GM19193 (cell line): ENCODE measurements around the gene IL1R2.

Experiments used
- POLR2A ChIP-seq: IDR thresholded peaks from 4 replicates; pipeline ENCODE4 v1.6.1; 2011; ENCODE audit not compliant: insufficient read depth, insufficient read length; ENCODE audit errors: extremely low read depth

The IL1R2 gene

DNA sequence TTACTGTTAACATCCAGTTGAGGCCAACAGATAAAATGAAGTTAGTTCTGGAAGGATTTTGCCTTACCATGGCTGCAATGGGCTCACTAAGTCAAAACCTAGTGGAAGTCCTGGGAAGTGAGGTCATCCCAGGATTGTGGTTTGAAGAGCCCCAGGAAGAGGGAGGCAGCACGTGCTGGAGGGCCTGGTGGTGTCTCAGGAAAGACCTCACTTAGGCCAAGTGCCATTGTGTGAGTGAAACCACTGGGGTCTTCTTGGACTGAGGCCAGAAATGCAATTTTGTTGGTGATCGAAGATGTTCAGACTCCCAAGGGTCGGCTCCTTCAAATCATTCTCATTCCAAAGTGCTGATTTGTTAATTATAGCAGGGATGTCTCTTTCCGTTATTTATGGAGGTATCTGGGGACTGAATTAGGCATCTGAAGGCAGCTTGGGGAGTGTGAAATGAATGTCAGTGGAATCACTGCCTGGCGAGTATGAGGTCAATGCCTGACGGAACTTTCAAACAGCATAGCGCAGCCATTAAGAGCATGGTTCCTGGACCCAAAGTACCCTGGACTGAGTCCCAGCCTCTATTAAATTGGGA is 60.0 kb downstream of the IL1R2 start:
- no peak for TF ChIP-seq POLR2A

DNA sequence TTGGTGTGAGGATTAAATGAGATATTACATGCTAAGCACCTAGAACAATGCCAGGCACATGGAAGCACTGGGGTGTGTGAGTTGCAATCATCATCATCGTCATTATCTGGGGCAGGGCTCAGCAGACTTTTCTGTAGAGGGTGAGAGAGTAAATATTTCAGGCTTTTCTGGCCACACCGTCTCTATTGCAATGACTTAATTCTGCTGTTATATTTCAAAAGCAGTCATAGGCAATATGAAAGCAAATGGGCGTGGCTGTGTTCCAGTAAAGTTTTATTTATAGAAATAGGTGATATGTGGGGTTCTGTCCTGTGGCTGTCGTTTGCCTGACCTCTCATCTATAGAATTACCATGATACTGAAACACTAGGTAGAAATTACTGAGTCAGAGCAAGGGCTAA is 60.6 kb downstream of the IL1R2 start:
- TF ChIP-seq POLR2A = no peak

DNA sequence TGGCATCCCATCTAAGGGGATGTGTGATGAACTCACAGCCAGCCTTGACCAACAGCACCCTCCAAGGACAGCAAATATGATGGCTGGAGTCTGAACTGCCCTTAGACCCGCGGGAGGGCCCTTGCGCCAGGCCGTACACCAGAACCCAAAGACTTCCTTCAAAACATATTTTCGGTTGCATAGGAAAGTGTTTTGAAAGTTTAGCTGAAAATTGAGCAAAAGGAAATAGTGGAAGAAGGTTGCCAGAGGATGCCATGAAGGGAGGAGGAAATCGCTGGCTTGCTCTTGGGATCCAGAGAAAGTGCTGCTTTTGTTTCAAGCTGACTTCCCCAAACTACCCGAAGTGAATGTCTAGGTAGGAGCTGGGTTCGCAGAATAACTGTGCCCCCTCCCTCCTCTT is 61.3 kb downstream of the IL1R2 start:
- no peak for TF ChIP-seq POLR2A

DNA sequence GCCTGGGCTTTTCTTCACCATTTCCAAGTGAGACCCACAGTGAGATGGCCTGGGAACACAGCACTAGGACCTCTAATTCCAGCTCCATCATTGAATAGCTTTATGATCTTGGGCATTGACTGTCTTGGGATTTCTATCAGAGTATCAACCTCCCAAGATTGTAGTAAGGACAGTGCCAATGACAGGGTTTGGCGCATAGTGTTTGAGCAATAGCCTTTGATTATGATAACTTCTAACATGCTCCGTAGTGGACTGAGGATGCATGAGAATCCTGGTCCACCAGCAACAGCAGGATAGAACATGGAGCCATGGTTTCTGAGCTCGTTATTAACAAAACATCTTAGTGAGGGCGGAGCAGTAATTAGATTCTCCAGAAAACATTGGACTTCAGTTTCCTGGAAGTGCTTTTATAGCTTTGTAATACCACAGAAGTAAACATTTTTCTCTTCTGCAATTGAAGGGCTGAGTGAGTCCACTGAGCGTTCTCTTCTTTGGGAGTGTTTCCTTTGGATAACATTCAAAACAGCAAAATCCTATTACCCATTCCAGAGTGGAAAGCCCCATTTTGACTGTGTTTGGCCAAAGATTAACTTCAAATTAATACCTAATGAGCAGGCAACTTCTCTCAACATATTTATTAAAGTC is 63.7 kb downstream of the IL1R2 start:
- no peak for TF ChIP-seq POLR2A

DNA sequence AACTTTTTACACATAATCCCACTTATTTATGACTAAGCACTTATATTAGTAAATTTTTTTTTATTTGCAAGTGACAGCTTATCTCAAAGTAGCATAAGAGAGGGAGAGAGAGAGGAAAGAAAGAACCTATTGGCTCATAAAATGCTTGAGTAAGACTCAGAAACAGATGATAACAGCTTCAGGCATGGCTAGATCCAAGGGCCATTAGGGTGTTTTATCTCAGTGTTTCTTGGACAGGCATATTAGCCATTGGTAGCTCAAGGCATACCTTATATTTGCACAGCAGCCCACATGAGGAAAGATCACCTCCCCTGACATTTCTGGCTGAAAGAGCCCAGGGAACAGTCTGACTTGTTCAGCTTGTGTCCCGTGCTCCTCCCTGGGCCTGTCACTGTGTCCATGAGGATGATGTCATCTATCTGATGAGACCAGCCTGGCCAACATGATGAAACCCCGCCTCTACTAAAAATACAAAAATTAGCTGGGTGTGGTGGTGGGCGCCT is 64.4 kb downstream of the IL1R2 start:
- no peak for TF ChIP-seq POLR2A

DNA sequence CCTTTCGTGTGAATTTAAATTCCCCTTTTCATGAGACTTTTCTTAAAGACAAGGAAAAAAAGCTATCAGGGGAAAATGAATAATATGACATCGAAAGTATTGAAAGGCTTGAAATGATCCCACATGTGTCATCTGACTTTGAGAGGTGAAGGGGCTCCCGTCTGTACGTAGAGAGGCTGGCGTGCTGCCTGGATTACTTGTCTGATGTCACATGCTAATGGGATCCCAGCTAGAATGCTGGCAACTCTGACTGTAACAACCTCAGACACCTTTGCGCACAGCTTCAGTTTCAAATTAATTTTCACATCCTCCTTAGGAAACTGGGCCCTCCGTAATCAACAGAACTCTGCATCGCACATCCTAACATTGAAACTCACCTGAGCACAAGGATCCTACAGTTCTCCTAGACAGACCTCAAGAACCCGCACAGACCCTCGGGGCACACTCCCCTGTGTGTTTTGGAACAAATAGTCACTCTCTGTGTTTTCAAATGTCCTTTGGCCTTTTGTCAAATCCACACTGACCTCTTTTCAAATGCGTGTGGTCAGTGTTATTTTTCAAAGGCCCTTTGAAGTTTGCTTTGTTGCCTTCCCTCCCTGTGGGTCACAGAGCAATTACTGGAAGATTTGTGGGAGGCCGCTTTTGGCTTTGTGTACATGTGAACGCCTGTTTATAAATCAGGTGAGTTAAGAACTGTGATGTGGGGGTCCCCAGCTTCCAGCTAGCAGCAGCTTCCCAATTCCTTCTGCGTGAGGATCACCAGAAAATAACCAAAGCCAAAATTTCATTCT is 65.9 kb downstream of the IL1R2 start:
- no peak for TF ChIP-seq POLR2A

DNA sequence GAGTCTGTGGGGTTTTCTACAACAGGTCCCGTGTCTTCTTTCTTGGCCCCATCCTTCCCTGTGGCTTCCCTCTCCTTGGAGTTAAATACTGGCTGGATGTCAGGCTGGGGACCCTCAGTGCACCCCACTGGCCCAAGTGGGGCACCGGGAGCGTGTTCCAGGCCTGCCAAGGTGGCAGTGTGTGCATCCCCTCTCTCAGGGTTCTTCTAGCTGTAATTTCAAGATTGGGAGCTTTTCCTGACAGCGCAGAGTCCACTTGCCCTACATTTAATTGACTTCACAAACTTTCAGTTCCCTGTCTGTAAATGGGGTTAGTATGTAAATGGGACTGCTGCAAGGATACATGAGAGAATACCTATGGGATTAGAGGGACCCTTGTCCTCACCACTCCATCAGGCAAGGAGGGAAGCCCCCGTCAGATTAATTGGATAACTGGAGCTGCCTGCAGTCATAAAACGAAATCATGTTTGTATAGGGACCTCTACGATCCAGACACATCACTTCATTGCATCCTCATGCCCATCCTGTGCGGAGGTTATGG is 66.6 kb downstream of the IL1R2 start:
- no peak for TF ChIP-seq POLR2A

DNA sequence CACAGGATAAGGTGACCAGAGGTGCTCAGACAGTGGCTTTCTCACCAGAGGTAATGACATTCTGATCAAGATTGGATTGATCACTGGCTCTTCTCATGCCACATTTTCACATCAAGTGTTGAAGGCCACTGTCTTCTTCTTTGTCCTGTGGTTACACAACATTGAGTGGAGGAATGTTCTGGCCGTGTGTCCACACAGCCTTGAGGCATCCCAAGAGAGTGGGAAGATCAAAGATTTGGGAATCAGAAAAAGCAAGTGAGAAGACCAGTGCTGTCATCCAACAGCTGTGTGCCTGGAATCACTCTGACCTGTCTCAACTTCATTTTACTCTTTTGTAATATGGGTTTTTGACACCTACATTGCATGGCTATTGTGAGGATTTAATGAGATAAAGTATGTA is 67.4 kb downstream of the IL1R2 start:
- TF ChIP-seq POLR2A = no peak

DNA sequence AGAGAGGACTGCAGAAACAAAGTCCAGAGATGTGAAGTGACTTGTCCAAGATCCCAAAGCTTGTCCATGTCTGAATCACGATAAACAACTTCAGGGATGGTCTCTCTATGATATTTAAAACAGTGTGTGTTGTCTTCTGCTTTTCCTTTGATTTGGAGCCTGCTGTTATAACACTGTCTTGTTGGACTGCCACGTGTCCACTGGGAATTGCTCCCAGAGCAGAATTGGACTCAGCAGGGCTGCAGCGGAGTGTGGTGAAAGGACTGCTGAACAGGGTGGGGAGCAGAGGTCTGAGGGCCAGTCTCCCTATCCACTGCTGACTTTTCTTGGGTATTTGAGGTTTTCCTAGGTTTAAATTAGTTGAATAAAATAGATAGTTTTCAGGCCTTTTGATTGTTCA is 68.3 kb downstream of the IL1R2 start:
- TF ChIP-seq POLR2A = no peak

DNA sequence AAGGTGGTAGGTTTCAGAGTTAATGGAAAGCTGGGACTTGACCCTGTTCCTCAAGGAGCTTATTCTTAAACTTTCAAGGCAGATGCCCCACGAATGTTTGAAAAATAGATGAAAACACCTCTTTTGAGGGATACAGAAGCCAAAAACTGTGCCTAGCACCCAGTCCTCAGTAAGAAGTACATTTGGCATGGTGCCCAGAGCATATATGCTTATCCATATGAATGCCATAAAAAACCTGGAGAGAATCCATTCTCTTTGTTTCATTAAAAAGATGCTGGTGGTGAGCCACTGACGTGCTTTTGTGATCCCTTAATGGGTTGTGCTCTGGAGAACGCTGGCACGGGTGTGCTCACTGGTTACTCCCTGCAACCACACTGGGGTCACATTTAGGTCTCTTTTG is 69.0 kb downstream of the IL1R2 start:
- no peak for TF ChIP-seq POLR2A

DNA sequence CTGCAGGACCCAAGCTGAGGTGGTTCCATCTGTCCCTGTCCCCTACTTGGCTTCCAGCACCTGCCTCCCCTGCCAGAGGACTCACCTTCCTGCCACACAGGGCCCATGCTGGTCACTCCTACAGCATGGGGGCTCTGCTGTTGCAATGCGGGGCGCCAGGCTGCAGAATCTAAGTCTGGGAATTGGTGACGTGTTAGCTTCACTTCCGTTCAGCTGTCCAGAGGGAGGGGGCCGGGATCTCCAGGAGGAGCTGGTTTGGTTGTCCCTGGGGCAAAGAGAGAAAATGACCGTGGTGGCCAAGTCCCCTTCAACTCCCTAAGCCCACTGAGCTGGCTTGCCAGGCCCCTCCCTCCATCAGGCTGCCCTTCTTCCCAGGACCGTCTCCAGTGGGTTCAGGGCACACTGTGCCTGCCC is 69.5 kb downstream of the IL1R2 start:
- no peak for TF ChIP-seq POLR2A

DNA sequence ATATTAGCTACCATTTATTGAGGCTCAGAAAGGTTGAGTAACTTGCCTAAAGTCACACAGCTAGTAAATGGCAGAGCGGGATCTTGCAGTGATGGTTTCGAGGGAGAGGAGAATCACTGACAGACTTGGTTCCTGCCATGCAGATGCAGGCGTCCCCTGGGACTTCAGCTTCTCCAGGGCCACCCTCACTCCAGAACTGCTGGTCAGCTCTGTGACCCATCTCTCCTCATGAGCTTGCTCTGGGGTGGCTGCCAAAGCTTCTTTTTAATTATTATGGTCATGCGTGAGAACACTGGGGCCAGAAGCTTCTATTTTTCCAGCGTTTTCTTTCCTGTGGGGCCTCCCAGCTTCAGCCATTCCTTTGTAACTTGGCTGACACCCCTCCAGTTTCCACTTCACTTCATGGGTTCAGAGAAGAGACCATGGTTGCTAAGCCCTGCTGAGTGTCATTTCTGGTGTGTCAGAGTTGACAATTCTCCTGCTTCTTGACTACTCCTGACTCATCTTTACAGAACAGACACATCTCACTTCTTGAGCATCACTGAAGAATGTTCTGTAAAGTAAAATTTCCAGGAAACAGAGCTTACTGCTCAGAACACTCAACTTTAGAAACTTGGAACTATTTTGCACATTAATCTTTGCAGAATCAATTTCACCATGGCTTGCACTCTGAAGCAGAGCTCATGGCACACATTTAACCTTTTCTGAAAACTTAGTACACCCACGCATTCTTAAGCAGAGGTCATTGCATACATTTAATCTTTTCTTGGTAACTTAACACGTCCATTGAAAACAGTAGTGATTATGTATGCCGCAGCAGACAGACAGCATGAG is 70.4 kb downstream of the IL1R2 start:
- TF ChIP-seq POLR2A = no peak

DNA sequence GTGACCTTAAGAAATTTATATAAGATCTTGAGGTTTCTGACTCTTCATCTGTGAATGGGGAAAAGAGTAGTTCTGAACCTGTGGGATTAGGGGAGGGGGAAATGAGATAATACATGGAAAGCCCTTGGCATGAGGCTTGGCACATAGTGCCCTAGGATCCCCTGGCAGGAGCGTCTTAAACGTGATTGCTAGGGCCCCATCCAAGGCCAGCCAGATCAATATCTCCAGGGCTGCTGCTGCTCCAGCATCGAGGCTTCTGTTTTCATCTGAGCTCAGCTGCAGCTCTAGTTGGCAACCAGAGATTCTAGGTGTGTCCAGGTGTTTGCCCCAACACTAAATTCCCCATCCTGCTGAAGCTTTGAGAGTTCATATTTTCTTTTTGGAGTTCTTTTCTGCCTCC is 71.0 kb downstream of the IL1R2 start:
- TF ChIP-seq POLR2A = no peak

DNA sequence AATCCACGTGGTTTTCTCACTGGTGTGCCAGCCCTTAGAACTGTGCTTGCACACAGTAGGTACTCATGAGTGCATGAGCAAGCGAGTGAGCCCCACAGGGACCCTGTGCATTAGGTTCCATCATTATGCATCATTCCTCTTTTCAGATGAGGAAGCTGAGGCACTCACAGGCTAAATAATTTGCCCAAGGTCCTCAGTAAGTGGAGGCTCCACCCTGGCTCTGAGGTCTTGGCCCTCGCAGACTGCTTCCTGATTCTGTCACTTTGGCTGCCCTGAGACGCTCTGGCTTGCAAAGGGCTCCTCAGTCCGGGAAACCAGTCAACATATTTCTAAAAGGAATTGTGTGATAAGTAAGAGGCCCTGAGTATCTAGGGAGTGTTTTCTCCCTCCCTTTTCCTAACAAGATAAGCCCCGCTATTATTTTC is 71.7 kb downstream of the IL1R2 start:
- no peak for TF ChIP-seq POLR2A
